Neural crest cell (in vitro differentiated cells): ENCODE results near the gene CLNK. TPM values are rescaled to one million over a fixed set of nuclear protein-coding genes. Genes with fewer than 3 reads are reported as not detected.

Source experiments
- DNase-seq: peaks from one replicate; pipeline ENCODE4 v3.0.0; 2021; ENCODE audit warnings: low read depth, mixed read lengths, low spot score
- H3K27ac Mint-ChIP-seq: one replicate; pipeline ENCODE4 v1.8.0; 2021; ENCODE audit warnings: mild to moderate bottlenecking, mixed read lengths; ENCODE audit not compliant: unreplicated experiment
- H3K27me3 Mint-ChIP-seq: 2 replicates; pipeline ENCODE4 v1.8.0; 2021; ENCODE audit warnings: low read depth, mild to moderate bottlenecking, mixed read lengths
- H3K36me3 Mint-ChIP-seq: 2 replicates; pipeline ENCODE4 v1.8.0; 2021; ENCODE audit warnings: low read depth, mild to moderate bottlenecking, mixed read lengths
- H3K4me1 Mint-ChIP-seq: 2 replicates; pipeline ENCODE4 v1.8.0; 2021; ENCODE audit warnings: mixed read lengths
- H3K4me3 Mint-ChIP-seq: one replicate; pipeline ENCODE4 v1.8.0; 2021; ENCODE audit warnings: mild to moderate bottlenecking, mixed read lengths
- H3K9me3 Mint-ChIP-seq: 2 replicates; pipeline ENCODE4 v1.8.0; 2021; ENCODE audit warnings: mixed read lengths
- total RNA-seq: library from RNA; stranded (reverse); gene quantifications from 2 replicates; pipeline ENCODE4 v1.2.1, GENCODE V29; 2021
- TF ChIP-seq, protein P1 (sequence below): fragments of 200-600 bp; sonication (generic); conservative IDR thresholded peaks from 2 replicates; pipeline ENCODE4 v1.5.0; 2021; ENCODE audit warnings: antibody characterized with exemption, mild to moderate bottlenecking

The CLNK gene
- total RNA-seq, 1 donor from 2014 or later = not detected

DNA sequence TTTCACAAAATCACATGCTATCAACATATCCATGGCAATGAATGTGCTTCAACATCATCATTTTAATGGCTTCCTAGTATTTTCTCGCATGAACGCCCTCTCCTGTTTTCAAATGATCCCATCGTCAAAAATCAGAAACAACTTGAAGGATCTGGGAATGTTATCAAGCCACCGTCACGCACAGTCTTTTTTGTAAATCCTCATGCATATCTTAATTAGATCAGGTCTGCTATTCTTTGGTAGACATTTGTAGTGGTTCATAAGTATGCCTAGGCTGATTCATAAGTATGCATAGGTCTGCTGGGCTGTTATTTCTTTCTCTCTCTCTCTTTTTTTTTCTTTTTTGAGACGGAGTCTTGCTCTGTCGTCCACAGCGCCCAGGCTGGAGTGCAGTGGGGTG is 101.6 kb downstream of the CLNK start:
- Mint-ChIP-seq H3K27me3 (no peaks in the 10 kb centered on the region), H3K9me3 (no peaks in the 10 kb centered on the region), H3K27ac (no peak overlapping the region), H3K36me3 (no peaks in the 10 kb centered on the region), H3K4me3 (no peak overlapping the region), H3K4me1 (peaks cover 16% of the 10 kb centered on the region)
- TF ChIP-seq, protein P1, sequence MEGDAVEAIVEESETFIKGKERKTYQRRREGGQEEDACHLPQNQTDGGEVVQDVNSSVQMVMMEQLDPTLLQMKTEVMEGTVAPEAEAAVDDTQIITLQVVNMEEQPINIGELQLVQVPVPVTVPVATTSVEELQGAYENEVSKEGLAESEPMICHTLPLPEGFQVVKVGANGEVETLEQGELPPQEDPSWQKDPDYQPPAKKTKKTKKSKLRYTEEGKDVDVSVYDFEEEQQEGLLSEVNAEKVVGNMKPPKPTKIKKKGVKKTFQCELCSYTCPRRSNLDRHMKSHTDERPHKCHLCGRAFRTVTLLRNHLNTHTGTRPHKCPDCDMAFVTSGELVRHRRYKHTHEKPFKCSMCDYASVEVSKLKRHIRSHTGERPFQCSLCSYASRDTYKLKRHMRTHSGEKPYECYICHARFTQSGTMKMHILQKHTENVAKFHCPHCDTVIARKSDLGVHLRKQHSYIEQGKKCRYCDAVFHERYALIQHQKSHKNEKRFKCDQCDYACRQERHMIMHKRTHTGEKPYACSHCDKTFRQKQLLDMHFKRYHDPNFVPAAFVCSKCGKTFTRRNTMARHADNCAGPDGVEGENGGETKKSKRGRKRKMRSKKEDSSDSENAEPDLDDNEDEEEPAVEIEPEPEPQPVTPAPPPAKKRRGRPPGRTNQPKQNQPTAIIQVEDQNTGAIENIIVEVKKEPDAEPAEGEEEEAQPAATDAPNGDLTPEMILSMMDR = no peak
- no peak for DNase-seq

DNA sequence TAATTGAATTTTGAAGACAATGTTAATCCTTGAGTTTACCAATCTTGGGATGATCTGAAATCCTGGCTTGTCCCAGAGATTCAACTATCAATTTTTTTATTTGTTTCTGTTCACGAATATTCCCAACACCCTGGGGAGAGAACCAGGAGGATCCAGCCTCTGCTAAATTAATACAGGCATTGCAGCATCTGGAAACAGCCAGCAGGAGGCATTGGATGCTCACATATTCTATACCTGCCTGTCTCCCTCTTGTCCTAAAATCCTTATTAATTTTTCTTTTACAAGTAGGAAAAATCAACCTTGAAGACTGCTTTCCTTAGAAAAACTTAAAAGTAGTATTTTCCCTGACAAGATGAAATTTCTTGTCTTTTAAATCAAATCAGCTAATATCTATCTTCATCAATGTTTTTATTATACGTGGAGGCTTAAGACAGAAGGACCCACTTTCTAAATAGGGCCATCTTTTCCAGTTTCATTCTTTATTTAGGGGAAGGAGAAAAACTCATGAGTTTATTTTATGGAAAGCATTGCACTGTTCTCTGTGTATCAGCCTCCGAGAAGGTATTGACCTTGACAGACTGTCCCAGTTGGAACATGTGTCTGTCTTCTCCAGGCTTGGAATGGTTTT is 102.4 kb downstream of the CLNK start:
- DNase-seq = peak; percentile 41
- Mint-ChIP-seq H3K27ac (no peak overlapping the region), H3K27me3 (no peaks in the 10 kb centered on the region), H3K4me1 (peaks cover 16% of the 10 kb centered on the region), H3K9me3 (no peaks in the 10 kb centered on the region), H3K36me3 (no peaks in the 10 kb centered on the region), H3K4me3 (no peak overlapping the region)
- TF ChIP-seq, protein P1 = peak; percentile 97

DNA sequence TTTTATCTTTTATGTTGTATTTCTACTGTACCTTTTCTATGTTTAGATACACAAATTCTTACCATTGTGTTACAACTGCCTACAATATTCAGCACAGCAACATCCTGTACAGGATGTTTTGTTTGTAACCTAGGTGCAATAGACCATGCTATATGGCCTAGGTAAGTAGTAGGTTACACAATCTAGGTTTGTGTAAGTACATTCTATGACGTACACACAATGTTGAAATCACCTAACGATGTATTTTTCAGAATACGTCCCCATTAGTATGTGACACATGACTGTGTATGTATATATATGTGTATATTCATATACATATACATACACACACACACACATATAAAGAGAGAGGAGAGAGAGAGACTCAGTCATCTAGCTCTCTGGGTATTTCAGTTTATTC is 103.5 kb downstream of the CLNK start:
- Mint-ChIP-seq H3K36me3 (no peaks in the 10 kb centered on the region), H3K4me1 (peaks cover 19% of the 10 kb centered on the region), H3K27me3 (no peaks in the 10 kb centered on the region), H3K27ac (no peak overlapping the region), H3K4me3 (no peak overlapping the region), H3K9me3 (peaks cover 1% of the 10 kb centered on the region)
- no peak for DNase-seq
- TF ChIP-seq, protein P1 = no peak

DNA sequence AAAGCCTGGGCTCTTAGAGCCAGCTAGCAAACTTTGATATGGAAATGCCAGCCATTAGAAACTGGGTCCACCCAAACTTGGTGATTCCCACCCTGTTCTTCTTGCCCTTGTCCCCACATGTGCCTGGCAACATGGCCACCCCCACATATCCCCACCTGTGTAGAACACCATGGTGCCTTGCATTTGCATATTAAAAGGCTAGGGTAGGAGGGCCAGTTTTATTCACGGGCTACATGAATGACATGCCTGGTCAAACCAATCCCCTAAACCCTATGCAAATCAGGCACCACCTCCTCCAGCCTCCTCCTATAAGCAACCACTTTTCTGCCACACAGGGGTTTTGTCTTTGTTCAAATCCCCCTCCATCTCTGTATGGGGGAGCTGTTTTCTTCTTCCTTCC is 104.9 kb downstream of the CLNK start:
- Mint-ChIP-seq H3K36me3 (no peaks in the 10 kb centered on the region), H3K27ac (peak overlapping the region; percentile 1), H3K9me3 (peaks cover 4% of the 10 kb centered on the region), H3K27me3 (no peaks in the 10 kb centered on the region), H3K4me3 (no peak overlapping the region), H3K4me1 (peaks cover 23% of the 10 kb centered on the region)
- no peak for DNase-seq
- TF ChIP-seq, protein P1 = no peak

DNA sequence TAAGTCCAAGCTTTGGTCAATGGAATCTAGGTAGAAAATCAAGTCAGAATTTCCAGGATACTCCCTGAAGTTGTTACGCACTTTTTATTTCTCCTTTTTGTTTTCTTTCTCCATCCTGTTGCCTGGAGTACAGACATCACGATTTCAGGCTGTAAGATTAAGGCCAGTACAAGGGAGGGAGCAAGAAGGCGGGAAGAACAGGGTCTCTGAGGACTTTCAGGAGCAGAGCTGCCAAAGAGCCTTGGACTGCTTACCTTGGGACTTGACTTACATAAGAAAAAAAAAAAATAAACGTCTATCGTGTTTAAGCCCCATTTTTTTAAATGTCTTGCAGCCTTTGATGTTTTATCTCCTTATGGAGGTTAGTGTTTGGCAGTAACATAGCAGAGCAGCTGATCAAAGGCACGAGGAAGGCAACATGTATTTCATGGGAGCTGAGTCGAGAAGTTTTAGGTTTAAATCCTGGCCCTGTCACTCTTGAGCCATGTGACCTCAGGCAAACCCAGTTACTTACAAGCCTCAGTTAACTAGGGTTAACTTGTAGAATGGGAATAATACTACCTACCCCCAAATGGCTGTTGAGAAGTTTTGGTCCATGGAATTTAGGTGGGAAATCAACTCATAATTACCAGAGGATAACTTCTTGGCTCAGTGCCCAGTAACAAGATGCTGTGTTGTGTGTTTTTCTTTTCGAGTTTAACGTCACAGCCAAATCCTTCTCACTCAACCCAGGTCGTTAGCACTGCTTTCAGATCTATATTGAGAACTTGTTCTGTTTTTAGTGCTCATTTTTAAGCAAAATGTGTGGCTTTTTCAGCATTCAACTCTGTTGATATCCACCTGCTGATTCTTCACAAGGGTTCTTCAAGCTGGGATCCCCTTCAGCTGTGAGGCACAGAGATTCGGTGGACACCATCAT is 106.8 kb downstream of the CLNK start:
- TF ChIP-seq, protein P1 = no peak
- Mint-ChIP-seq H3K27ac (no peak overlapping the region), H3K36me3 (no peaks in the 10 kb centered on the region), H3K27me3 (no peaks in the 10 kb centered on the region), H3K9me3 (peaks cover 4% of the 10 kb centered on the region), H3K4me3 (no peak overlapping the region), H3K4me1 (peaks cover 27% of the 10 kb centered on the region)
- DNase-seq = no peak
